Nephron (organoid): ENCODE data around the gene CDC42BPB.

ENCODE experiments used
- H3K27ac Mint-ChIP-seq, 3 experiments: 2 replicates each; pipeline ENCODE4 v1.8.0; 2020; ENCODE audit warnings: mixed read lengths in 3 of 3, mild to moderate bottlenecking in 2 of 3, moderate library complexity in 1 of 3
- H3K27me3 Mint-ChIP-seq: 2 replicates; pipeline ENCODE4 v1.8.0; 2021; ENCODE audit warnings: low read depth, mild to moderate bottlenecking, moderate library complexity, mixed read lengths
- H3K36me3 Mint-ChIP-seq: 2 replicates; pipeline ENCODE4 v1.8.0; 2020; ENCODE audit warnings: low read depth, mixed read lengths
- H3K4me1 Mint-ChIP-seq: 2 replicates; pipeline ENCODE4 v1.8.0; 2020; ENCODE audit warnings: mixed read lengths
- H3K4me3 Mint-ChIP-seq, 3 experiments: 2 replicates each; pipeline ENCODE4 v1.8.0; 2020; ENCODE audit warnings: mild to moderate bottlenecking in 3 of 3, mixed read lengths in 3 of 3, moderate library complexity in 2 of 3
- H3K9me3 Mint-ChIP-seq: 2 replicates; pipeline ENCODE4 v1.8.0; 2020; ENCODE audit warnings: mixed read lengths
- TF ChIP-seq, protein P1 (sequence below), 3 experiments: fragments of 200-600 bp; sonication (generic); IDR thresholded peaks; one replicate each; pipeline ENCODE4 v1.5.0; 2021; ENCODE audit warnings: antibody characterized with exemption in 3 of 3; ENCODE audit not compliant: unreplicated experiment in 3 of 3

The CDC42BPB gene

GRCh38 chr14:102954081-102954789 lies 103.1 kb downstream of the CDC42BPB start:
- Mint-ChIP-seq H3K4me1 (peaks cover 6% of the 10 kb centered on the region), H3K9me3 (no peaks in the 10 kb centered on the region), H3K36me3 (peaks cover 80% of the 10 kb centered on the region), H3K27me3 (no peaks in the 10 kb centered on the region), H3K4me3 (no peak overlapping the region), H3K27ac (no peak overlapping the region)
- TF ChIP-seq, protein P1, sequence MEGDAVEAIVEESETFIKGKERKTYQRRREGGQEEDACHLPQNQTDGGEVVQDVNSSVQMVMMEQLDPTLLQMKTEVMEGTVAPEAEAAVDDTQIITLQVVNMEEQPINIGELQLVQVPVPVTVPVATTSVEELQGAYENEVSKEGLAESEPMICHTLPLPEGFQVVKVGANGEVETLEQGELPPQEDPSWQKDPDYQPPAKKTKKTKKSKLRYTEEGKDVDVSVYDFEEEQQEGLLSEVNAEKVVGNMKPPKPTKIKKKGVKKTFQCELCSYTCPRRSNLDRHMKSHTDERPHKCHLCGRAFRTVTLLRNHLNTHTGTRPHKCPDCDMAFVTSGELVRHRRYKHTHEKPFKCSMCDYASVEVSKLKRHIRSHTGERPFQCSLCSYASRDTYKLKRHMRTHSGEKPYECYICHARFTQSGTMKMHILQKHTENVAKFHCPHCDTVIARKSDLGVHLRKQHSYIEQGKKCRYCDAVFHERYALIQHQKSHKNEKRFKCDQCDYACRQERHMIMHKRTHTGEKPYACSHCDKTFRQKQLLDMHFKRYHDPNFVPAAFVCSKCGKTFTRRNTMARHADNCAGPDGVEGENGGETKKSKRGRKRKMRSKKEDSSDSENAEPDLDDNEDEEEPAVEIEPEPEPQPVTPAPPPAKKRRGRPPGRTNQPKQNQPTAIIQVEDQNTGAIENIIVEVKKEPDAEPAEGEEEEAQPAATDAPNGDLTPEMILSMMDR (IDR thresholded peaks at IDR 0.05; ENCODE audit: unreplicated experiment in 3 of 3) = no peak

GRCh38 chr14:102953100-102953499 lies 104.2 kb downstream of the CDC42BPB start:
- no peak overlapping the region for H3K27ac Mint-ChIP-seq
- no peaks in the 10 kb centered on the region for H3K27me3 Mint-ChIP-seq
- H3K4me1 Mint-ChIP-seq = peaks cover 10% of the 10 kb centered on the region
- no peaks in the 10 kb centered on the region for H3K9me3 Mint-ChIP-seq
- H3K4me3 Mint-ChIP-seq = no peak overlapping the region
- TF ChIP-seq, protein P1 (IDR thresholded peaks at IDR 0.05; ENCODE audit: unreplicated experiment in 3 of 3) = no peak
- H3K36me3 Mint-ChIP-seq = peaks cover 79% of the 10 kb centered on the region

- Mint-ChIP-seq H3K4me3 (no peak overlapping the region), H3K4me1 (peaks cover 10% of the 10 kb centered on the region), H3K27me3 (no peaks in the 10 kb centered on the region), H3K36me3 (peaks cover 76% of the 10 kb centered on the region), H3K9me3 (no peaks in the 10 kb centered on the region), H3K27ac (no peak overlapping the region)
- TF ChIP-seq, protein P1 (IDR thresholded peaks at IDR 0.05; ENCODE audit: unreplicated experiment in 3 of 3) = no peak
These were observed 105.1 kb downstream of the CDC42BPB start for GRCh38 chr14:102952276-102952675.

DNA sequence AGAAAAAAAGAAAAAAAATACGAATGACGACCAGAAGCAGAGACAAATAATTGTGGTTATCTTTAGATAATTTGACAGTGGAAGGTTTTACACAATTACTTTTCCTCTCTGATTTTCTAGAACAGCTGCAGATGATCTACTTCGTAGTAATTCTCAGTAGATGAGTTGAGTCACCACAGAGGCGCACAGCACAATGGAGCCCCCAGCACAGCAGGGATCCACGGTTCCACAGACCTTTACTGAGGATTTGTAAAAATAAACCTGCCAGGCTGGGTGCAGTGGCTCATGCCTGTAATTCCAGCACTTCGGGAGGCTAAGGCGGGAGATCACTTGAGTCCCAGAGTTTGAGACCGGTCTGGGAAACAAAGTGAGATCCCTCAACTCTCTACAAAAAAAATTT lies 105.5 kb downstream of the CDC42BPB start:
- H3K9me3 Mint-ChIP-seq = no peaks in the 10 kb centered on the region
- H3K27ac Mint-ChIP-seq = no peak overlapping the region
- no peak overlapping the region for H3K4me3 Mint-ChIP-seq
- TF ChIP-seq, protein P1 (IDR thresholded peaks at IDR 0.05; ENCODE audit: unreplicated experiment in 3 of 3) = no peak
- H3K27me3 Mint-ChIP-seq = no peaks in the 10 kb centered on the region
- peaks cover 79% of the 10 kb centered on the region for H3K36me3 Mint-ChIP-seq
- peaks cover 10% of the 10 kb centered on the region for H3K4me1 Mint-ChIP-seq

DNA sequence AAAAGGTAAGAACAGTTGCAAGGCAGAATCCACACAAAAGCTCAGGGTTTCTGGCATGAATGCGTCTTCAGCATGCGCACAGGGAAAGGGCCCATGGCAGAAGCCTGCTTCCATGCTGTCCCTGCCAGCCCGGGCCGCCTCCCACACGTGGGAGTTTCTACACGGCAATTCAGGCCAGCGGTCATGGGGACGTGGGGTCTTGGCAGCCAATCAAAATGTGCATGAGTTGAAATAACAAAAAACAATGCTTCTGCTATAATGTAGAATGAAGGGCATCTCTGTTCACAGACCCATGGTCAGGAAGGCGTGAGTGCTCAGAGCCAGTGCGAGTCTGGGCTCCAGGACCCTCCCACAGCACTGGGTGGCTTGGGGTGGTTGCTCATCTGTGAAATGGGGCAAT lies 106.3 kb downstream of the CDC42BPB start:
- no peak overlapping the region for H3K4me3 Mint-ChIP-seq
- H3K4me1 Mint-ChIP-seq = peaks cover 10% of the 10 kb centered on the region
- no peaks in the 10 kb centered on the region for H3K9me3 Mint-ChIP-seq
- no peak overlapping the region for H3K27ac Mint-ChIP-seq
- no peaks in the 10 kb centered on the region for H3K27me3 Mint-ChIP-seq
- TF ChIP-seq, protein P1 (IDR thresholded peaks at IDR 0.05; ENCODE audit: unreplicated experiment in 3 of 3) = no peak
- H3K36me3 Mint-ChIP-seq = peaks cover 79% of the 10 kb centered on the region
